CD4-positive, alpha-beta T cell treated with Interleukin-4 for 1 hour (primary cell): Measurements from ENCODE around the gene NECTIN2.
"Not testable (repeated sequence)": the region's sequence is repeated elsewhere in the genome, so short reads cannot be mapped to it uniquely, and the experiment has no call there.

ENCODE experiments used
- DNase-seq, 2 donors: peaks; one replicate each; pipeline ENCODE4 v3.0.0-alpha.2; 2020 to 2022

NECTIN2 gene

GRCh38 chr19:44817725-44818465 lies 28.2 kb upstream of the NECTIN2 start:
- no peak for DNase-seq

- DNase-seq = no peak
Measured at GRCh38 chr19:44818466-44819031, 27.5 kb upstream of the NECTIN2 start.

- no peak for DNase-seq
Measured at GRCh38 chr19:44819246-44819832, 26.8 kb upstream of the NECTIN2 start.

GRCh38 chr19:44820648-44821609 lies 25.2 kb upstream of the NECTIN2 start:
- DNase-seq = no peak

GRCh38 chr19:44822177-44822576 lies 23.9 kb upstream of the NECTIN2 start:
- DNase-seq = no peak

GRCh38 chr19:44822670-44823372 lies 23.3 kb upstream of the NECTIN2 start:
- no peak for DNase-seq

GRCh38 chr19:44823373-44823698 lies 22.8 kb upstream of the NECTIN2 start:
- DNase-seq = no peak

- no peak for DNase-seq
Measured at GRCh38 chr19:44824761-44825160, 21.3 kb upstream of the NECTIN2 start.

GRCh38 chr19:44832875-44833274 lies 13.2 kb upstream of the NECTIN2 start:
- not testable (repeated sequence) for DNase-seq

GRCh38 chr19:44834399-44834798 lies 11.7 kb upstream of the NECTIN2 start:
- DNase-seq = not testable (repeated sequence)

GRCh38 chr19:44839276-44839675 lies 6.8 kb upstream of the NECTIN2 start:
- DNase-seq = no peak

GRCh38 chr19:44840811-44841210 lies 5.3 kb upstream of the NECTIN2 start:
- DNase-seq = no peak

GRCh38 chr19:44841231-44841630 lies 4.9 kb upstream of the NECTIN2 start:
- DNase-seq = no peak

- DNase-seq = no peak
Measured at GRCh38 chr19:44845286-44845611, 848 bp upstream of the NECTIN2 start.

- no peak for DNase-seq
Measured at GRCh38 chr19:44846455-44847143, 502 bp downstream of the NECTIN2 start.

- DNase-seq = no peak
Measured at GRCh38 chr19:44847144-44848035, 1.3 kb downstream of the NECTIN2 start.

GRCh38 chr19:44848036-44848811 lies 2.1 kb downstream of the NECTIN2 start:
- DNase-seq = no peak

- no peak for DNase-seq
Measured at GRCh38 chr19:44848812-44849447, 2.8 kb downstream of the NECTIN2 start.

- no peak for DNase-seq
Measured at GRCh38 chr19:44850641-44851109, 4.6 kb downstream of the NECTIN2 start.

GRCh38 chr19:44851427-44851826 lies 5.3 kb downstream of the NECTIN2 start:
- no peak for DNase-seq
